GM23338 (cell line): ENCODE measurements around the gene DCDC1. TPM values are rescaled to one million over a fixed set of nuclear protein-coding genes. Genes with fewer than 3 reads are reported as not detected.

Experiments
- ATAC-seq: fragments of 200-7000 bp; cut with Tn5 transposase; 3 replicates; pipeline ENCODE4 v1.9.1; 2020
- DNase-seq: peaks from one replicate; pipeline ENCODE4 v3.0.0-alpha.2; 2015; ENCODE audit warnings: low spot score
- H2AFZ ChIP-seq: fragments of 200-600 bp; sonication (generic); 2 replicates; pipeline ENCODE4 v1.8.0; 2016; ENCODE audit warnings: antibody characterized with exemption, mild to moderate bottlenecking, moderate library complexity
- H3F3A ChIP-seq: fragments of 200-600 bp; sonication (generic); replicated peaks from 2 replicates; pipeline ENCODE4 v1.8.0; 2017; ENCODE audit warnings: antibody characterized with exemption, mixed run types, low read depth
- H3K27ac ChIP-seq: fragments of 200-600 bp; sonication (generic); 2 replicates; pipeline ENCODE4 v1.6.1; 2016; ENCODE audit warnings: low read depth
- H3K27me3 ChIP-seq: fragments of 200-600 bp; sonication (generic); 2 replicates; pipeline ENCODE4 v1.8.0; 2016; ENCODE audit warnings: mild to moderate bottlenecking, mixed run types, moderate library complexity; ENCODE audit not compliant: insufficient read depth
- H3K36me3 ChIP-seq: fragments of 200-600 bp; sonication (generic); 2 replicates; pipeline ENCODE4 v1.8.0; 2016; ENCODE audit warnings: mild to moderate bottlenecking; ENCODE audit not compliant: insufficient read depth
- H3K4me1 ChIP-seq: fragments of 200-600 bp; sonication (generic); 2 replicates; pipeline ENCODE4 v1.8.0; 2016; ENCODE audit warnings: mild to moderate bottlenecking, moderate library complexity; ENCODE audit not compliant: insufficient read depth
- H3K4me2 ChIP-seq: fragments of 200-600 bp; sonication (generic); 2 replicates; pipeline ENCODE4 v1.7.1; 2017; ENCODE audit warnings: mixed run types
- H3K4me3 ChIP-seq: fragments of 200-600 bp; sonication (generic); 2 replicates; pipeline ENCODE4 v1.6.1; 2016; ENCODE audit warnings: mixed run types
- H3K79me2 ChIP-seq: fragments of 200-600 bp; sonication (generic); replicated peaks from 2 replicates; pipeline ENCODE4 v1.8.0; 2017; ENCODE audit warnings: mild to moderate bottlenecking; ENCODE audit not compliant: insufficient read depth
- H3K9me2 ChIP-seq: fragments of 200-600 bp; sonication (generic); 2 replicates; pipeline ENCODE4 v1.8.0; 2017; ENCODE audit not compliant: insufficient read depth
- H4K20me1 ChIP-seq: fragments of 200-600 bp; sonication (generic); replicated peaks from 2 replicates; pipeline ENCODE4 v1.8.0; 2017; ENCODE audit warnings: mild to moderate bottlenecking; ENCODE audit not compliant: insufficient read depth
- H3K27ac Mint-ChIP-seq: 2 replicates; pipeline ENCODE4 v1.8.0; 2020; ENCODE audit warnings: inconsistent platforms, mild to moderate bottlenecking, moderate library complexity, mixed read lengths
- H3K27me3 Mint-ChIP-seq: 3 replicates; pipeline ENCODE4 v1.8.0; 2022; ENCODE audit warnings: low read depth, mild to moderate bottlenecking, moderate library complexity, mixed read lengths, inconsistent platforms; ENCODE audit not compliant: insufficient read depth, poor library complexity
- H3K36me3 Mint-ChIP-seq: 3 replicates; pipeline ENCODE4 v1.8.0; 2021; ENCODE audit warnings: low read depth, mild to moderate bottlenecking, inconsistent platforms, moderate library complexity, mixed read lengths
- H3K4me1 Mint-ChIP-seq: 3 replicates; pipeline ENCODE4 v1.8.0; 2020; ENCODE audit warnings: mild to moderate bottlenecking, inconsistent platforms, mixed read lengths
- H3K4me3 Mint-ChIP-seq: 3 replicates; pipeline ENCODE4 v1.8.0; 2021; ENCODE audit warnings: moderate library complexity, mild to moderate bottlenecking, inconsistent platforms, mixed read lengths
- H3K9me3 Mint-ChIP-seq: 3 replicates; pipeline ENCODE4 v1.8.0; 2020; ENCODE audit warnings: moderate library complexity, mild to moderate bottlenecking, inconsistent platforms, mixed read lengths
- CREB1 ChIP-seq: fragments of 250-450 bp; sonication (Bioruptor Pico); IDR thresholded peaks from 2 replicates; pipeline ENCODE4 v1.5.0; 2020; ENCODE audit warnings: low read depth, mild to moderate bottlenecking, moderate library complexity
- CTCF ChIP-seq, 2 experiments: fragments of 200-600 bp in 1 of 2; sonication (generic) in 1 of 2; conservative IDR thresholded peaks; 2 replicates each; pipeline versions ENCODE4 v1.5.1 to v1.6.1; 2016 to 2017; ENCODE audit warnings: antibody characterized with exemption in 2 of 2, low read depth in 2 of 2, mild to moderate bottlenecking in 2 of 2, moderate library complexity in 1 of 2
- ETS1 ChIP-seq: IDR thresholded peaks from 2 replicates; pipeline ENCODE4 v1.6.1; 2016; ENCODE audit warnings: antibody characterized with exemption
- EZH2 ChIP-seq: fragments of 200-600 bp; sonication (generic); IDR thresholded peaks from one replicate; pipeline ENCODE4 v1.8.0; 2017; ENCODE audit warnings: antibody characterized with exemption, mild to moderate bottlenecking, low read depth; ENCODE audit not compliant: unreplicated experiment
- EZH2phosphoT487 ChIP-seq: fragments of 200-600 bp; sonication (generic); IDR thresholded peaks from one replicate; pipeline ENCODE4 v1.8.1; 2018; ENCODE audit warnings: antibody characterized with exemption; ENCODE audit not compliant: unreplicated experiment
- JUNB ChIP-seq: IDR thresholded peaks from one replicate; pipeline ENCODE4 v1.6.1; 2016; ENCODE audit warnings: antibody characterized with exemption; ENCODE audit not compliant: unreplicated experiment
- NANOG ChIP-seq: IDR thresholded peaks from 2 replicates; pipeline ENCODE4 v1.6.1; 2016; ENCODE audit warnings: antibody characterized with exemption, borderline replicate concordance
- POLR2AphosphoS5 ChIP-seq: IDR thresholded peaks from 2 replicates; pipeline ENCODE4 v1.6.1; 2016; ENCODE audit warnings: antibody characterized with exemption, low read depth
- REST ChIP-seq: IDR thresholded peaks from one replicate; pipeline ENCODE4 v1.6.1; 2018; ENCODE audit warnings: antibody characterized with exemption; ENCODE audit not compliant: unreplicated experiment
- STAT1 ChIP-seq: IDR thresholded peaks from one replicate; pipeline ENCODE4 v1.6.1; 2016; ENCODE audit warnings: antibody characterized with exemption; ENCODE audit not compliant: unreplicated experiment
- ZNF114 ChIP-seq: fragments of 250-450 bp; sonication (Bioruptor Pico); IDR thresholded peaks from 2 replicates; pipeline ENCODE4 v1.5.0; 2020; ENCODE audit warnings: mild to moderate bottlenecking, moderate library complexity
- ZNF331 ChIP-seq: fragments of 250-450 bp; sonication (Bioruptor Pico); IDR thresholded peaks from 2 replicates; pipeline ENCODE4 v1.5.0; 2020; ENCODE audit warnings: low read depth, mild to moderate bottlenecking, moderate library complexity
- polyA plus RNA-seq: library from polyadenylated mRNA; unstranded; fragments of >200 nt; fragmentation: Nextera tagmentation; extraction: Ambion mirVana; gene quantifications from 2 replicates; pipeline ENCODE4 v1.2.1, GENCODE V29; 2016
- total RNA-seq: library from RNA; depleted of rRNA; stranded (reverse); fragments of >200 nt; shearing (Covaris generic); gene quantifications from 2 replicates; pipeline ENCODE4 v1.2.3, GENCODE V29; 2014
- TF ChIP-seq, protein P1 (sequence below): fragments of 250-450 bp; sonication (Bioruptor Pico); IDR thresholded peaks from 2 replicates; pipeline ENCODE4 v1.5.0; 2020; ENCODE audit warnings: mild to moderate bottlenecking, moderate library complexity

DCDC1 gene
- total and polyA plus RNA-seq, 2 experiments from 2014 or later, result 0.56 to 0.58 TPM

- H3K36me3 Mint-ChIP-seq, result no peaks in the 10 kb centered on the region
These were observed 349.8 kb downstream of the DCDC1 start for GRCh38 chr11:31019786-31020185.

More at GRCh38 chr11:31019786-31020185, 349.8 kb downstream of the DCDC1 start:
- no peaks in the 10 kb centered on the region for H3K4me1 ChIP-seq
- no peaks in the 10 kb centered on the region for H3F3A ChIP-seq
- H3K36me3 ChIP-seq, result no peaks in the 10 kb centered on the region
- no peak overlapping the region for H3K27ac ChIP-seq
- H3K27ac Mint-ChIP-seq, result no peak overlapping the region
- H4K20me1 ChIP-seq, result no peaks in the 10 kb centered on the region
- ATAC-seq, result no peak
- 0 out of 2 replicates have a peak overlapping the region, but pooled peaks have one; percentile 40 for H2AFZ ChIP-seq
- H3K4me1 Mint-ChIP-seq, result peaks cover 7% of the 10 kb centered on the region; the same call in 2 of the 3 replicates
- H3K27me3 Mint-ChIP-seq, result no peaks in the 10 kb centered on the region
- H3K27me3 ChIP-seq, result no peaks in the 10 kb centered on the region
- H3K4me3 Mint-ChIP-seq, result no peak overlapping the region
- no peaks in the 10 kb centered on the region for H3K9me3 Mint-ChIP-seq
- H3K4me3 ChIP-seq, result no peak overlapping the region
- no peaks in the 10 kb centered on the region for H3K9me2 ChIP-seq
- no peak for DNase-seq
- H3K4me2 ChIP-seq, result no peak overlapping the region
- TF ChIP-seq, protein P1, sequence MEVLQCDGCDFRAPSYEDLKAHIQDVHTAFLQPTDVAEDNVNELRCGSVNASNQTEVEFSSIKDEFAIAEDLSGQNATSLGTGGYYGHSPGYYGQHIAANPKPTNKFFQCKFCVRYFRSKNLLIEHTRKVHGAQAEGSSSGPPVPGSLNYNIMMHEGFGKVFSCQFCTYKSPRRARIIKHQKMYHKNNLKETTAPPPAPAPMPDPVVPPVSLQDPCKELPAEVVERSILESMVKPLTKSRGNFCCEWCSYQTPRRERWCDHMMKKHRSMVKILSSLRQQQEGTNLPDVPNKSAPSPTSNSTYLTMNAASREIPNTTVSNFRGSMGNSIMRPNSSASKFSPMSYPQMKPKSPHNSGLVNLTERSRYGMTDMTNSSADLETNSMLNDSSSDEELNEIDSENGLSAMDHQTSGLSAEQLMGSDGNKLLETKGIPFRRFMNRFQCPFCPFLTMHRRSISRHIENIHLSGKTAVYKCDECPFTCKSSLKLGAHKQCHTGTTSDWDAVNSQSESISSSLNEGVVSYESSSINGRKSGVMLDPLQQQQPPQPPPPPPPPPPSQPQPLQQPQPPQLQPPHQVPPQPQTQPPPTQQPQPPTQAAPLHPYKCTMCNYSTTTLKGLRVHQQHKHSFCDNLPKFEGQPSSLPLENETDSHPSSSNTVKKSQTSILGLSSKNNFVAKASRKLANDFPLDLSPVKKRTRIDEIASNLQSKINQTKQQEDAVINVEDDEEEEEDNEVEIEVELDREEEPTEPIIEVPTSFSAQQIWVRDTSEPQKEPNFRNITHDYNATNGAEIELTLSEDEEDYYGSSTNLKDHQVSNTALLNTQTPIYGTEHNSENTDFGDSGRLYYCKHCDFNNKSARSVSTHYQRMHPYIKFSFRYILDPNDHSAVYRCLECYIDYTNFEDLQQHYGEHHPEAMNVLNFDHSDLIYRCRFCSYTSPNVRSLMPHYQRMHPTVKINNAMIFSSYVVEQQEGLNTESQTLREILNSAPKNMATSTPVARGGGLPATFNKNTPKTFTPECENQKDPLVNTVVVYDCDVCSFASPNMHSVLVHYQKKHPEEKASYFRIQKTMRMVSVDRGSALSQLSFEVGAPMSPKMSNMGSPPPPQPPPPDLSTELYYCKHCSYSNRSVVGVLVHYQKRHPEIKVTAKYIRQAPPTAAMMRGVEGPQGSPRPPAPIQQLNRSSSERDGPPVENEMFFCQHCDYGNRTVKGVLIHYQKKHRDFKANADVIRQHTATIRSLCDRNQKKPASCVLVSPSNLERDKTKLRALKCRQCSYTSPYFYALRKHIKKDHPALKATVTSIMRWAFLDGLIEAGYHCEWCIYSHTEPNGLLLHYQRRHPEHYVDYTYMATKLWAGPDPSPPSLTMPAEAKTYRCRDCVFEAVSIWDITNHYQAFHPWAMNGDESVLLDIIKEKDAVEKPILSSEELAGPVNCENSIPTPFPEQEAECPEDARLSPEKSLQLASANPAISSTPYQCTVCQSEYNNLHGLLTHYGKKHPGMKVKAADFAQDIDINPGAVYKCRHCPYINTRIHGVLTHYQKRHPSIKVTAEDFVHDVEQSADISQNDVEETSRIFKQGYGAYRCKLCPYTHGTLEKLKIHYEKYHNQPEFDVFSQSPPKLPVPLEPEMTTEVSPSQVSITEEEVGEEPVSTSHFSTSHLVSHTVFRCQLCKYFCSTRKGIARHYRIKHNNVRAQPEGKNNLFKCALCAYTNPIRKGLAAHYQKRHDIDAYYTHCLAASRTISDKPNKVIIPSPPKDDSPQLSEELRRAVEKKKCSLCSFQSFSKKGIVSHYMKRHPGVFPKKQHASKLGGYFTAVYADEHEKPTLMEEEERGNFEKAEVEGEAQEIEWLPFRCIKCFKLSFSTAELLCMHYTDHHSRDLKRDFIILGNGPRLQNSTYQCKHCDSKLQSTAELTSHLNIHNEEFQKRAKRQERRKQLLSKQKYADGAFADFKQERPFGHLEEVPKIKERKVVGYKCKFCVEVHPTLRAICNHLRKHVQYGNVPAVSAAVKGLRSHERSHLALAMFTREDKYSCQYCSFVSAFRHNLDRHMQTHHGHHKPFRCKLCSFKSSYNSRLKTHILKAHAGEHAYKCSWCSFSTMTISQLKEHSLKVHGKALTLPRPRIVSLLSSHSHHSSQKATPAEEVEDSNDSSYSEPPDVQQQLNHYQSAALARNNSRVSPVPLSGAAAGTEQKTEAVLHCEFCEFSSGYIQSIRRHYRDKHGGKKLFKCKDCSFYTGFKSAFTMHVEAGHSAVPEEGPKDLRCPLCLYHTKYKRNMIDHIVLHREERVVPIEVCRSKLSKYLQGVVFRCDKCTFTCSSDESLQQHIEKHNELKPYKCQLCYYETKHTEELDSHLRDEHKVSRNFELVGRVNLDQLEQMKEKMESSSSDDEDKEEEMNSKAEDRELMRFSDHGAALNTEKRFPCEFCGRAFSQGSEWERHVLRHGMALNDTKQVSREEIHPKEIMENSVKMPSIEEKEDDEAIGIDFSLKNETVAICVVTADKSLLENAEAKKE, result no peak
- no peak for TF ChIP-seq POLR2AphosphoS5
- TF ChIP-seq NANOG, result no peak
- TF ChIP-seq CREB1, result no peak
- no peak for TF ChIP-seq ZNF331 (CRISPR knock-in tag)
- TF ChIP-seq JUNB, result no peak
- no peak for TF ChIP-seq ZNF114 (CRISPR knock-in tag)
- no peak for TF ChIP-seq REST
- TF ChIP-seq CTCF (conservative IDR thresholded peaks at IDR 0.05; ENCODE audit: low read depth in 2 of 2), result no peak
- no peak for TF ChIP-seq EZH2
- no peak for TF ChIP-seq EZH2phosphoT487
- TF ChIP-seq STAT1, result no peak
- TF ChIP-seq ETS1, result no peak
- H3K79me2 ChIP-seq, result no peaks in the 10 kb centered on the region
